Muscle layer of colon (tissue), 2 donors: ENCODE data around the gene TRAF7.
"Not testable (repeated sequence)": the region's sequence is repeated elsewhere in the genome, so short reads cannot be mapped to it uniquely, and the experiment has no call there.

ENCODE experiments used
- H3K27ac ChIP-seq: one replicate; pipeline ENCODE4 v1.7.0; 2013; ENCODE audit warnings: low read depth, mild to moderate bottlenecking, low read length, moderate library complexity
- H3K27me3 ChIP-seq, 2 donors: one replicate each; pipeline ENCODE4 v1.7.0; 2013; ENCODE audit warnings: low read length in 2 of 2, mild to moderate bottlenecking in 2 of 2; ENCODE audit not compliant: insufficient read depth in 2 of 2, control insufficient read depth in 1 of 2
- H3K36me3 ChIP-seq: one replicate; pipeline ENCODE4 v1.7.0; 2013; ENCODE audit warnings: mild to moderate bottlenecking, low read length; ENCODE audit not compliant: insufficient read depth
- H3K4me1 ChIP-seq: one replicate; pipeline ENCODE4 v1.7.0; 2013; ENCODE audit warnings: mild to moderate bottlenecking, low read length; ENCODE audit not compliant: insufficient read depth
- H3K4me3 ChIP-seq, 2 donors: one replicate each; pipeline ENCODE4 v1.7.0; 2013; ENCODE audit warnings: low read length in 2 of 2, low read depth in 1 of 2, mild to moderate bottlenecking in 1 of 2, moderate library complexity in 1 of 2
- H3K9ac ChIP-seq: one replicate; pipeline ENCODE4 v1.7.0; 2013; ENCODE audit warnings: low read length
- H3K9me3 ChIP-seq: one replicate; pipeline ENCODE4 v1.7.0; 2013; ENCODE audit warnings: mild to moderate bottlenecking, low read length
- donor health status: abdominal sarcoma.
- donor health status: Adenocarcinoma of cecum.

The TRAF7 gene

GRCh38 chr16:2123706-2124376, 31.7 kb upstream of the TRAF7 start:
- not testable (repeated sequence) for H3K27me3 ChIP-seq, H3K4me3 ChIP-seq, H3K36me3 ChIP-seq, H3K9me3 ChIP-seq
- peak overlapping the region; percentile 44 for H3K9ac ChIP-seq
- peak overlapping the region; percentile 66 for H3K27ac ChIP-seq
- peaks cover 32% of the 10 kb centered on the region for H3K4me1 ChIP-seq

GRCh38 chr16:2124377-2124693, 31.2 kb upstream of the TRAF7 start:
- not testable (repeated sequence) for H3K27me3 ChIP-seq, H3K9me3 ChIP-seq, H3K36me3 ChIP-seq
- Histone ChIP-seq H3K4me3 (peak overlapping the region in 1 of 2 donors; percentile 26), H3K4me1 (peaks cover 33% of the 10 kb centered on the region), H3K9ac (peak overlapping the region; percentile 44), H3K27ac (peak overlapping the region; percentile 66)

GRCh38 chr16:2124694-2125444, 30.7 kb upstream of the TRAF7 start:
- H3K27me3 ChIP-seq, H3K9me3 ChIP-seq, H3K36me3 ChIP-seq: not testable (repeated sequence)
- Histone ChIP-seq H3K4me1 (peaks cover 33% of the 10 kb centered on the region), H3K9ac (peak overlapping the region; percentile 49), H3K27ac (peak overlapping the region; percentile 66), H3K4me3 (peak overlapping the region; percentile 26 to 50)

- H3K9me3 ChIP-seq, H3K27me3 ChIP-seq, H3K36me3 ChIP-seq: not testable (repeated sequence)
- Histone ChIP-seq H3K9ac (peak overlapping the region; percentile 49), H3K4me1 (peaks cover 29% of the 10 kb centered on the region), H3K4me3 (peak overlapping the region; percentile 12 to 50), H3K27ac (peak overlapping the region; percentile 66)
Observed at GRCh38 chr16:2125609-2126008, 30.0 kb upstream of the TRAF7 start.

GRCh38 chr16:2126161-2126743, 29.3 kb upstream of the TRAF7 start:
- not testable (repeated sequence) for H3K9me3 ChIP-seq, H3K27me3 ChIP-seq, H3K36me3 ChIP-seq, H3K4me3 ChIP-seq
- Histone ChIP-seq H3K9ac (peak overlapping the region; percentile 57), H3K4me1 (peaks cover 29% of the 10 kb centered on the region), H3K27ac (peak overlapping the region; percentile 90)

GRCh38 chr16:2126928-2127556, 28.5 kb upstream of the TRAF7 start:
- Histone ChIP-seq H3K4me1 (peaks cover 29% of the 10 kb centered on the region), H3K27ac (peak overlapping the region; percentile 90), H3K9ac (peak overlapping the region; percentile 57), H3K4me3 (peak overlapping the region in 1 of 2 donors; percentile 0)
- not testable (repeated sequence) for H3K9me3 ChIP-seq, H3K27me3 ChIP-seq, H3K36me3 ChIP-seq

- peak overlapping the region; percentile 57 for H3K9ac ChIP-seq
- H3K4me3 ChIP-seq: peak overlapping the region in 1 of 2 donors; percentile 0
- not testable (repeated sequence) for H3K9me3 ChIP-seq, H3K27me3 ChIP-seq, H3K36me3 ChIP-seq
- H3K4me1 ChIP-seq: peaks cover 23% of the 10 kb centered on the region
- peak overlapping the region; percentile 90 for H3K27ac ChIP-seq
Observed at GRCh38 chr16:2127630-2128280, 27.8 kb upstream of the TRAF7 start.

- H3K4me1 ChIP-seq: peaks cover 22% of the 10 kb centered on the region
Observed at GRCh38 chr16:2129251-2129650, 26.3 kb upstream of the TRAF7 start.

GRCh38 chr16:2129890-2130447, 25.6 kb upstream of the TRAF7 start:
- Histone ChIP-seq H3K4me1 (peaks cover 22% of the 10 kb centered on the region), H3K27ac (peak overlapping the region; percentile 34)
- H3K9me3 ChIP-seq, H3K9ac ChIP-seq, H3K27me3 ChIP-seq, H3K36me3 ChIP-seq, H3K4me3 ChIP-seq: not testable (repeated sequence)

More at GRCh38 chr16:2129251-2129650, 26.3 kb upstream of the TRAF7 start:
- not testable (repeated sequence) for H3K9ac ChIP-seq, H3K9me3 ChIP-seq, H3K4me3 ChIP-seq, H3K36me3 ChIP-seq, H3K27me3 ChIP-seq
- peak overlapping the region; percentile 4 for H3K27ac ChIP-seq

- not testable (repeated sequence) for H3K9ac ChIP-seq, H3K9me3 ChIP-seq, H3K4me3 ChIP-seq, H3K36me3 ChIP-seq, H3K27me3 ChIP-seq, H3K4me1 ChIP-seq
- peak overlapping the region; percentile 52 for H3K27ac ChIP-seq
Observed at GRCh38 chr16:2133797-2134196, 21.8 kb upstream of the TRAF7 start.

- peak overlapping the region; percentile 52 for H3K27ac ChIP-seq
- H3K4me1 ChIP-seq, H3K27me3 ChIP-seq, H3K9ac ChIP-seq, H3K4me3 ChIP-seq, H3K36me3 ChIP-seq, H3K9me3 ChIP-seq: not testable (repeated sequence)
Observed at GRCh38 chr16:2135071-2135470, 20.5 kb upstream of the TRAF7 start.
